HG02981 (cell line): Measurements from ENCODE around the gene ALAS1.

ENCODE experiments used
- ATAC-seq: cut with Tn5 transposase; IDR thresholded peaks from one replicate; pipeline ENCODE4 v1.9.1; 2021; ENCODE audit warnings: mild to moderate bottlenecking, moderate library complexity; ENCODE audit not compliant: unreplicated experiment

ALAS1 gene

GRCh38 chr3:52248816-52249547 lies 51.0 kb downstream of the ALAS1 start:
- ATAC-seq = no peak

GRCh38 chr3:52249683-52250082 lies 51.7 kb downstream of the ALAS1 start:
- ATAC-seq = no peak

DNA sequence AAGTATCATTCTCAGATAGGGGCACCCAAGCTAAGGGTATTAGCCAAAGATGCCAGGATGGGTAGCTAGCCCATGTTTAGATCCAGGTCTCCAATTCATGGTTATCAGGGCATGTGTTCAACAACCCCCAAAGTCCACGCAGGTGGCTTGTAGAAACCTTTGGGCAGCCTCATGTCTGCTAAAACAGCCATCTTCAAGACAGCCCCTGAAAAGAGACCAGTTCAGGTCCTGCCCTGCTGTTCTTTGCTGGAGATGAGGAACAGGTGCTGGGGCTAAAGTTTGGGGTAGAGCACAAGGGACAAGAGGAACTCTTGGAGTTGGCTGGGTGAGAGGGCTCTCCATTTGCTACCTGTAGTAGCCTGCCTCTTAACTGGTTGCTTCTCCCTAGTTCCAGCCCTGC lies 52.2 kb downstream of the ALAS1 start:
- ATAC-seq = no peak

DNA sequence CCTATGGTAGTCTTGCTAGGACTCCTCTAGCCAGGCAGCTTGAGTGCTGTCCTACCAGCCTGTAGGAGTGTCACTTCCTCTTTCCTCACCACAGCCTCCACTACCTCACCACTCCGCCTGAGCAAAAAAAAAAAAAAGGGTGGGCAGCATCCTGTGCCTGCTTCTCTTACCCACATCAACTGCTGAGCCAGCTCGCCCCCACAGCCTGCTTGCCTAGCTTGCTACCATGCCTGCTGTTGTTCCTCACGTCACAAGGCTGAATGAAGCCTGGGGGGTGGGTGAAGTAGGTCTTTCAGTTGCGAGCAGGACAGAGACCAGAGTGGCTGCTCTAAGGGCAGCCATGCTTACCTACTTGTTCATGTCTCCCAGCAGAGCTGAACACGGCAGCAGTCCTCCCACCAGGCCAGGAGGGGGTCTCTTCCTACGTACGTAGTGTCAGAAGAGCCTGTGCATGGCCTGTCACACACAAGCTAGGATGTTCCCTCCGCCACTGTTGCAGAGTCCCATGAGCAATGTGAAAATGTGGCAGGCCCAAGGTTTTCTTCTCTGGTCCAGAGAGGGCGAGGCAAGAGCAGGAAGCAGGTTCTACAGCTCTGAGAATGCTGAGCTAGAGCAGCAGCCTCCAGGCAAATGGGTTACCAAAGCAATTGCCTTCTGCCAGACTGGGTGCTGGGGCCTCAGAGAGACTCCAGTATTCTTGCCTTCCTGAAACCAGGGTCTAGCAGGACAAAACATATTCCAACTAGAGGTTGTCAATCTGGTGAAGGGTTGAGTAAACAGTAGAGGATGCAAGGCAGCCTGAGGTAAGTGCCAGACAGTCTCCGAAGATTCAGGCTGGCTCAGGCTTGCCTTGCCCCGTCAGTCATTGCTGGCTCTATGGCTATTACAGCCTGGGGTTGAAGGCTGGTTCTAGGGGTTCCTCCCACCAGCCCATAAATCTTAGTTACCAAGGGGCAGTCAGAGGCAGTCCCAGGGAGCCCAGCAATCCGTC lies 55.6 kb downstream of the ALAS1 start:
- ATAC-seq = peak; percentile 89

DNA sequence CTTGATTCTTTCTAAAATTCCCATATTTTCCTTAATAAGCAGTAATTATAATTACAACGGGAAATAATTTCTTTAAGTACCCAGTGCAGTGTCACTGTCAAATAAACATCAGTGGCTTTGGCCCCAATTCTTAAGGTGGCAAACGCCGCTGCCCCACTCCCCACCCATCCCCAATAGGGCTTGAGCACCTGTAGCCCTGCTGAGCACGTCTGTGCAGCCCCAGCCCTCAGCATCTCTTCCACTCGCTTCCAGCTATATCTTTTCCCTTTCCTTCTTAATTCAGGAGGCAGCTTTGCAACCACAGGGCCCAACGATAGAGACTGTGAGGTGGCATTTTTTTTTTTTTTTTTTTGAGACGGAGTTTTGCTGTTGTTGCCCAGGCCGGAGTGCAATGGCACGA lies 56.6 kb downstream of the ALAS1 start:
- no peak for ATAC-seq

DNA sequence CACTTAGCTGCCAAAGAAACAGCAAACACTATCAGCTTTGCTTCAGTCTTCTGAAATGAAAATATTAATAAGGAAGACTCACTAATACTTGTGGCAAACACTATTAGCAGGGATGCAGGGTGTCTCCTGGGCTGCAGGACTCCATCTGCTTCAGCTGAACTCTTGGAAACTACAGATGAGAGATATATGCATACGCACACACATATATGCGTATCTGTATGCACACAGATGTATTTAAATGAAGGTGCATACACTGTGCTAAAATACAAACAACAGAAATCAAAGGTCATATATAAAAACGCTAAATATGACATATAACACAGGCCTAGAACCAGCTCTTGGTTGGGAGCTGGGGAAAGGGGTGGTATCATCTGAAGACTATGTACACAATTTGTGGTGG lies 58.2 kb downstream of the ALAS1 start:
- no peak for ATAC-seq

GRCh38 chr3:52256622-52257021 lies 58.7 kb downstream of the ALAS1 start:
- ATAC-seq = no peak

DNA sequence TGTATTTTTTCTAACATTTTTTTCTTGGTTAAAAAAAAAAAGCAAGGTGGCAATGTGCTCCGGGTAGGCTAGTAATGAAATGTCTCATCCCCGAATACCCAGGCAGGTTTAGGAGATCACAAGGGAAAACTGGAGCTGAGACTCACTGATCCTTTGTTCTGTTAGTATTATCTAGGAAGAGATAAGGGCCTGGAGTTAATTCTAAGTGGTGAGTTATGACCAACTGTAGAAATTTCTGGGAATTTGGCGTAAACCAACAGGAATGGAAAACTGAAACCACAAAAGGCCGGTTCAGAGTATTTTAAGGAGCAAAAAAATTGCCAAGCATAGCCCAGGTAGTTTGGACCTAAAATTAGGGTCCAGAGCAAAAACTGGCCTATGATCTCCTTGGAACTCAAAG lies 60.0 kb downstream of the ALAS1 start:
- no peak for ATAC-seq

GRCh38 chr3:52259035-52259434 lies 61.1 kb downstream of the ALAS1 start:
- ATAC-seq = no peak

DNA sequence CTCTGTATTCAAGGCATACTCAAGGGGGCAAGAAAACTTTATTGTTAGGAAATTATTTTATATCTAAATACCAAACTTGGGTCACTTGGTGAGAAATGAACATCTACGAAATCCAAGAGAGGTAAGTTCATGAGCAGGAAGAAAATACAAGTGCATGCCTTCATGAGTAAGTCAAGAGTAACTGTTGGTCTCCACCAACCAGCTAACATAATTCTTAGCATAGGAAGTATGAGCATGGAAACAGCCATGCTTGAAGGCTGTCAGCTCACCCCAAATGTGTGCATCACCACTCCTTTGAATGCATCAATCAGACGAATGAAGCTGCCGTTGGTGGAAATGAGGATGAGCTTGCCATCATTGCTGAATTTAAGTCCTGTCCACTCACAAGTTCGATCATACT lies 61.5 kb downstream of the ALAS1 start:
- ATAC-seq = no peak

DNA sequence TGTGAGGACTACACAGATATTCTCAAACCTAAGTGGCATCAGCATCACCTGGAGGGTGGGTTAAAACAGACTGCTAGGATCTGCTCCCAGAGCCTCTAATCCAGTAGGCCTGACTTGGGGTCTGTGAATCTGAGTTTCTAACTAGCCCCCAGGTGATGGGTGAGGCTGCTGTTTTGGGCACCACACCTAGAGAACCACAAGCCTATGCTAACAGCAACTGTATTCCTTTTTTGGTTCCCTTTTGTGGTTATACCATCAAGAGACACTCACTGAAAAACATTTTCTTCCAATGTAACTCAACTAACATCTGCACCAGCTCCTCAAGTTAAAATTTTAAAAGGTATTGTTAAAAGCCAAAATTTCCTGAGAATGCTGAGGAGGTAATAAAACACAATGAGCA lies 64.5 kb downstream of the ALAS1 start:
- ATAC-seq = no peak
